GM12891 (cell line): ENCODE measurements around the gene SUCNR1.

Source experiments
- DNase-seq: peaks from one replicate; pipeline ENCODE4 v3.0.0; 2011; ENCODE audit warnings: low spot score; ENCODE audit not compliant: insufficient read length
- FAIRE-seq: peaks from 2 replicates; lab custom pipeline; 2011; peaks lifted over from hg19 to GRCh38; lab: Jason Lieb, UNC
- PAX5 ChIP-seq: IDR thresholded peaks from 2 replicates; pipeline ENCODE4 v1.6.1; 2011; ENCODE audit warnings: low read length, moderate library complexity, mild to moderate bottlenecking; ENCODE audit not compliant: insufficient read depth, severe bottlenecking
- POLR2A ChIP-seq: IDR thresholded peaks from 2 replicates; pipeline ENCODE4 v1.6.1; 2011; ENCODE audit warnings: low read depth, low read length, control low read depth
- POLR2AphosphoS5 ChIP-seq: IDR thresholded peaks from 2 replicates; pipeline ENCODE4 v1.6.1; 2011; ENCODE audit warnings: low read depth, low read length, control low read depth
- POU2F2 ChIP-seq: IDR thresholded peaks from 2 replicates; pipeline ENCODE4 v1.6.1; 2011; ENCODE audit warnings: low read depth, mild to moderate bottlenecking, control low read depth, low read length, moderate library complexity
- SPI1 ChIP-seq: IDR thresholded peaks from 2 replicates; pipeline ENCODE4 v1.6.1; 2011; ENCODE audit warnings: low read depth, low read length, control low read depth
- TAF1 ChIP-seq: IDR thresholded peaks from 2 replicates; pipeline ENCODE4 v1.6.1; 2011; ENCODE audit warnings: low read depth, low read length, control low read depth

SUCNR1 gene

GRCh38 chr3:151911462-151911861 lies 38.0 kb downstream of the SUCNR1 start:
- FAIRE-seq, result no peak
- no peak for DNase-seq
- TF ChIP-seq PAX5 (no peak), TAF1 (no peak), POU2F2 (no peak), POLR2A (no peak), SPI1 (no peak), POLR2AphosphoS5 (no peak)

DNA sequence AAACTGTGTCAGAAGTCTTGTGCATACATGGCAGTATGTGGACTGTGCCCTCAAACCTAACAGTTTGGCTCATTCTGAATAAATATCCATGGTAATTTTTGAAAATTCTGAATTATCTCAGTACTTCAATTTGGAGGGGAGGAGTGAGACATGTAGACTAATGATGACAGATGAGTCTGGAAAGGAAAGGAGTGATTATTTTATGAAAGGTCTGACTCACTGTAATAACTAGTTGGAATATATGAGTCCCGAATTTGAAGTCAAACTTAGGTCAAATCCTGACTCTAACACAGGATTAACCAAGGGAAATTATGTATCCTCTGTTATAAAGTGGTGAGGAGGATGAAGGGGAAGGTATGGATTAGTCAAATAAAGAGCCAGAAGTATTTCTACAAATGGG lies 38.6 kb downstream of the SUCNR1 start:
- no peak for TF ChIP-seq PAX5
- TF ChIP-seq POU2F2, result no peak
- TF ChIP-seq TAF1, result no peak
- TF ChIP-seq SPI1, result no peak
- no peak for TF ChIP-seq POLR2AphosphoS5
- no peak for TF ChIP-seq POLR2A
- no peak for DNase-seq
- FAIRE-seq, result no peak

- DNase-seq (no peak), FAIRE-seq (no peak)
- no peak for TF ChIP-seq TAF1
- TF ChIP-seq PAX5, result no peak
- TF ChIP-seq POU2F2, result no peak
- no peak for TF ChIP-seq POLR2AphosphoS5
- TF ChIP-seq SPI1, result no peak
- no peak for TF ChIP-seq POLR2A
Observed at GRCh38 chr3:151916781-151917180, 43.3 kb downstream of the SUCNR1 start.

- peak; percentile 67 for FAIRE-seq
- TF ChIP-seq POU2F2 (no peak), POLR2AphosphoS5 (no peak), TAF1 (no peak), POLR2A (no peak), PAX5 (no peak), SPI1 (no peak)
- peak; percentile 8 for DNase-seq
Observed at GRCh38 chr3:151918253-151919029, 45.0 kb downstream of the SUCNR1 start.

- FAIRE-seq (no peak), DNase-seq (no peak)
- TF ChIP-seq POLR2AphosphoS5, result no peak
- TF ChIP-seq POU2F2, result no peak
- TF ChIP-seq SPI1, result no peak
- TF ChIP-seq POLR2A, result no peak
- TF ChIP-seq PAX5, result no peak
- no peak for TF ChIP-seq TAF1
Observed at GRCh38 chr3:151919030-151919328, 45.5 kb downstream of the SUCNR1 start.

- TF ChIP-seq POLR2AphosphoS5, result no peak
- no peak for TF ChIP-seq PAX5
- no peak for TF ChIP-seq POLR2A
- no peak for TF ChIP-seq SPI1
- TF ChIP-seq TAF1, result no peak
- no peak for TF ChIP-seq POU2F2
- DNase-seq (no peak), FAIRE-seq (no peak)
Observed at GRCh38 chr3:151919446-151919845, 46.0 kb downstream of the SUCNR1 start.

DNA sequence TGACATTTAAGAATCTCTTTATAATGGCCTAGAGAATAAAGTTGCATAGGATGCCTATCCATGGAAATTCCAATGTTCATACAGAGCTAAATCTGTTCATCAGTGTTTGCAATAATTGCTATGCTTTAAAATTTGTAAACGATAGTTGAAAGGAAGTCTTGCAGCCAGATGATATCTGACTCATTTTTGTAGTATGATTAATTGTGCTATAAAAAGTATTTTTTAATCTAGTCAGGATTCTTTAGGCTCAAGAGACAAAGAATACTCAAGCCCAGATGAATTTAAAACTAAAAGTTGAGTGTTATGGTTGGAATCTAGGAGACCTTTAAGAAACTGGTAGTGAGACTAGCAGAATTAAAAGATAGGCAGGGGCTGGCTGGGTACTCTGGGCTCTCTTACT lies 50.5 kb downstream of the SUCNR1 start:
- DNase-seq, result no peak
- TF ChIP-seq POLR2A, result no peak
- no peak for TF ChIP-seq SPI1
- no peak for TF ChIP-seq PAX5
- no peak for TF ChIP-seq TAF1
- TF ChIP-seq POLR2AphosphoS5, result no peak
- TF ChIP-seq POU2F2, result no peak
- FAIRE-seq, result no peak

- no peak for TF ChIP-seq TAF1
- TF ChIP-seq POLR2A, result no peak
- no peak for TF ChIP-seq SPI1
- no peak for TF ChIP-seq PAX5
- no peak for TF ChIP-seq POU2F2
- TF ChIP-seq POLR2AphosphoS5, result no peak
- no peak for FAIRE-seq
Observed at GRCh38 chr3:151924753-151925152, 51.3 kb downstream of the SUCNR1 start.

DNA sequence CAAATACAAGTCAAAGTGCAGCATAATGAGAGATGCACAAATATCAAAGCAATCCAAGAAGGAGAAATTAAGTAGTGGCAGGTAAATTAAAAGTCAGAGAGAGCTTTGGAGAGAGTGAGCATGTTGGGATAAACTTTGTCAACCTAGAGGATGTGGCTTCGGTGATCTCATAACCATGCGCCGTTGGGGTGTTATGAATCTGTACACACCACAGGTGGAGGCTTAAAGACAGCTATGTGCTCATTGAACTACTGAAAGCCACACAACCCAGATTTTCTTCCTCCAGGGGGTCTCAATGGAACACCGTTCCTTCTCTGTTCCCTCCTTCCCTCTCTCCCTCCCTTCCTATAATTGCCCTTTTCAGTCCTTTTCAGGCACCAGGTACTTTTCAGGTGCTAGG lies 52.0 kb downstream of the SUCNR1 start:
- no peak for TF ChIP-seq POLR2A
- no peak for TF ChIP-seq POLR2AphosphoS5
- TF ChIP-seq POU2F2, result no peak
- no peak for TF ChIP-seq TAF1
- TF ChIP-seq SPI1, result no peak
- no peak for TF ChIP-seq PAX5
- DNase-seq (no peak), FAIRE-seq (no peak)

More at GRCh38 chr3:151924753-151925152, 51.3 kb downstream of the SUCNR1 start:
- no peak for DNase-seq

DNA sequence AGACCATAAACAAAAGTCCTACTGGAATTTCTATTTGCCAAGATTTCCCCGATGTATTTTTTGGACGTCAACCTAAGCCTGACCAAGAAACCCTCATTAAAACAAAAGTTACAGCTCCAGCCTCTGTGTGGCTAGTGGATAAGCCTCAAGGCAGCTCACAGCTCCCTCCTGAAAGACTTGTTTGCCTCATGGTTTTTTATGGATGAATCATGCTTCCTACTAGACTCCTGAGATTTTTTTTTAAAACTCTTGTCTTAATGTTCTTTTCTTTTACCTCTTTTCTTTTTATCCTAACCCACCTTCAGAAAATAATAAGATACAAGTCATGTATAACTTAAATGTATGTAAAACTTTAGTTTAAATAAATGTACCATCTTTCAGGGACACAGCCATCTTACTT lies 52.4 kb downstream of the SUCNR1 start:
- FAIRE-seq, result no peak
- no peak for DNase-seq
- TF ChIP-seq SPI1, result no peak
- no peak for TF ChIP-seq POLR2A
- TF ChIP-seq TAF1, result no peak
- no peak for TF ChIP-seq POU2F2
- no peak for TF ChIP-seq PAX5
- TF ChIP-seq POLR2AphosphoS5, result no peak
